K562 (cell line): ENCODE measurements around the gene OGDH. TPM values are rescaled to one million over a fixed set of nuclear protein-coding genes. Genes with fewer than 3 reads are reported as not detected.

Experiments
- DMBX1 ChIP-seq: fragments of 250-450 bp; sonication (Bioruptor Pico); IDR thresholded peaks from 2 replicates; pipeline ENCODE4 v1.8.0; 2022; ENCODE audit warnings: inconsistent platforms, mild to moderate bottlenecking, moderate library complexity, borderline replicate concordance
- E2F3 ChIP-seq: fragments of 250-450 bp; sonication (Bioruptor Pico); IDR thresholded peaks from 2 replicates; pipeline ENCODE4 v1.4.0; 2020; ENCODE audit warnings: mild to moderate bottlenecking
- EGR1 ChIP-seq: fragments of 450-650 bp; conservative IDR thresholded peaks from 2 replicates; pipeline ENCODE4 v1.6.1; 2017; ENCODE audit warnings: mild to moderate bottlenecking
- HDAC8 ChIP-seq: fragments of 450-650 bp; IDR thresholded peaks from 2 replicates; pipeline ENCODE4 v1.6.1; 2016; ENCODE audit warnings: mild to moderate bottlenecking, missing genetic modification characterization, moderate library complexity, missing compliant biosample characterization
- HMG20B ChIP-seq: fragments of 250-450 bp; sonication (Bioruptor Pico); IDR thresholded peaks from 2 replicates; pipeline ENCODE4 v1.5.0; 2021; ENCODE audit warnings: mild to moderate bottlenecking
- HMGXB4 ChIP-seq: sonication (generic); formaldehyde crosslinking; IDR thresholded peaks from 2 replicates; pipeline ENCODE4 v1.8.1; 2023; ENCODE audit warnings: mild to moderate bottlenecking, missing genetic modification reagents
- NCOR1 ChIP-seq: fragments of 450-650 bp; IDR thresholded peaks from 2 replicates; pipeline ENCODE4 v1.6.1; 2016; ENCODE audit warnings: mild to moderate bottlenecking, moderate library complexity
- NKRF ChIP-seq: fragments of 450-650 bp; IDR thresholded peaks from 2 replicates; pipeline ENCODE4 v1.6.1; 2016; ENCODE audit warnings: borderline replicate concordance
- PCBP1 ChIP-seq: fragments of 200-400 bp; formaldehyde crosslinking; IDR thresholded peaks from 2 replicates; pipeline ENCODE4 v1.6.1; 2018; ENCODE audit warnings: mild to moderate bottlenecking, low read depth, low read length; ENCODE audit not compliant: poor library complexity, severe bottlenecking
- PML ChIP-seq: IDR thresholded peaks from 2 replicates; pipeline ENCODE4 v1.6.1; 2012; ENCODE audit warnings: low read length, inconsistent platforms
- SNIP1 ChIP-seq: fragments of 450-650 bp; IDR thresholded peaks from 2 replicates; pipeline ENCODE4 v1.7.1; 2017; ENCODE audit warnings: low read depth, mild to moderate bottlenecking
- THRB ChIP-seq: fragments of 450-650 bp; formaldehyde crosslinking; conservative IDR thresholded peaks from 2 replicates; pipeline ENCODE4 v1.4.0; 2022; ENCODE audit warnings: mild to moderate bottlenecking, missing genetic modification characterization
- ZEB2 ChIP-seq: fragments of 450-650 bp; IDR thresholded peaks from 2 replicates; pipeline ENCODE4 v1.6.1; 2016
- ZKSCAN3 ChIP-seq: fragments of 250-450 bp; sonication (Bioruptor Pico); IDR thresholded peaks from 2 replicates; pipeline ENCODE4 v1.4.0; 2020
- ZMIZ1 ChIP-seq, 2 experiments: fragments of 150-350 bp in 1 of 2; IDR thresholded peaks; 2 replicates each; pipeline ENCODE4 v1.6.1; 2012 to 2016; ENCODE audit warnings: low read depth in 2 of 2, low read length in 2 of 2, mild to moderate bottlenecking in 1 of 2, moderate library complexity in 1 of 2
- polyA plus RNA-seq, 8 experiments: library from polyadenylated mRNA; depleted of rRNA in 4 of 8; stranded (reverse) in 5 of 8; unstranded in 3 of 8; fragments of >200 nt; fragmentation: Nextera tagmentation in 2 of 8; fragmentation: Illumina TruSeq in 1 of 8; extraction: Ambion mirVana in 2 of 8; extraction: Trizol in 1 of 8; gene quantifications; 2 replicates each; pipeline versions ENCODE4 v1.2.1 to v1.2.3, GENCODE V29; 2011 to 2014; ENCODE audit warnings: inconsistent platforms in 1 of 8, missing spikeins in 1 of 8
- total RNA-seq, 7 experiments: library from RNA; depleted of rRNA in 6 of 7; stranded (reverse); fragments of >200 nt in 6 of 7; fragmentation: Illumina TruSeq in 2 of 7; extraction: Trizol in 2 of 7; gene quantifications; 2 replicates each; pipeline versions ENCODE4 v1.2.1 to v1.2.3, GENCODE V29; 2011 to 2021; ENCODE audit warnings: low replicate concordance in 1 of 7
- TF ChIP-seq, protein P1 (sequence below): sonication (generic); formaldehyde crosslinking; IDR thresholded peaks from 2 replicates; pipeline ENCODE4 v1.8.0; 2022; ENCODE audit warnings: mild to moderate bottlenecking, missing genetic modification reagents

OGDH gene
- total and polyA plus RNA-seq, 9 of the 15 experiments (the other 6 are each of a cell fraction or from before 2014, with no cell fraction given) = 3.1 to 80.3 (median 23.5) TPM

DNA sequence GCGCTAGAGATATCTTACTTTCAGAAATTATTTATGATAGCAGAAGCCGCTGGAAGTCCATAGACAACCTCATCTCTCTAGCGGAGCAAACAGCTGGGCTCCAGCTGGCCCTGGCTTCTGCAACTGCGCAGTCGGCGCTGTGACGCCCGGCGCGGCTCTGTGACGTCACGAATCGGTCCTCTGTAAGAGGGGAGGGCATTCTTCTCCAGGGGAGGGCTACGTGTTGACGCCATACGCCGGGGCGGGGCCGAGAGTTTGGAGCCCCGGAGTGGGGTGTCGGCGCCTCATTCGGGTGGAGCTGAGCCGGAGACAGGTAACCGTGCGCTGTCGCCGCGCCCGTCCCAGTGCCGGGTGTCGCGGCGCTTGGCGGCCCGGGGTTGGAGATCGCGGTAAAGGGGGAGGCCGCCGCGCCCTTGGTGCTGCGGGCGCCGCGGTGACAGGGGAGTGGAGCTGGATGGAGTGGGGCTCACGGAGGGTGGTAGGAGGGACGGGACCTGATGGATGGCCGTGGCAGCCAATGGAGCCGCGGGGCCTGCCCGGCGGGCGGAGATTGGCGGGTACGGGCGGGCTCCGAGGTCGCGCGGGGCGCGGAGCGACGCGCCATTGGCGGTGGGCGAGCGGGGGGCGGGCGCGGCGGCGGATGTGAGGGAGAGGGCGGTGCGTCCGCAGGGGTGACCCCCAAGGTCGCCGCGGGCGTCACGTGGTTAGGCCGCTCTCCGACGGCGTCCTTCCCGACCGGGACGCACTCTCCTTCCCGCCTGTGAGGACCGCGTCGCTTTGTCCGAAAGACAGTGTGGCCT, at the start of gene OGDH (continued):
- TF ChIP-seq NCOR1 = no peak
- TF ChIP-seq ZEB2 = no peak
- no peak for TF ChIP-seq SNIP1
- TF ChIP-seq ZKSCAN3 = no peak
- TF ChIP-seq EGR1 = no peak
- peak; percentile 54 for TF ChIP-seq PCBP1
- no peak for TF ChIP-seq HMG20B
- TF ChIP-seq PML = peak; percentile 74; the same call in 1 of the 2 replicates
- peak; percentile 57; the same call in 1 of the 2 replicates for TF ChIP-seq DMBX1 (CRISPR knock-in tag)
- TF ChIP-seq, protein P1, sequence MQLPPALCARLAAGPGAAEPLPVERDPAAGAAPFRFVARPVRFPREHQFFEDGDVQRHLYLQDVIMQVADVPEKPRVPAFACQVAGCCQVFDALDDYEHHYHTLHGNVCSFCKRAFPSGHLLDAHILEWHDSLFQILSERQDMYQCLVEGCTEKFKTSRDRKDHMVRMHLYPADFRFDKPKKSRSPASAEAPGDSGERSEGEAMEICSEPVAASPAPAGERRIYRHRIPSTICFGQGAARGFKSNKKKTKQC = no peak
- 0 out of 2 replicates have a peak, but pooled peaks have one; percentile 20 for TF ChIP-seq HDAC8 (tag)
- TF ChIP-seq HMGXB4 (CRISPR knock-in tag) = no peak
- peak; percentile 89 for TF ChIP-seq THRB (CRISPR knock-in tag)
- 0 out of 4 replicates have a peak, but pooled peaks of 1 of the 2 experiments have one; percentile 40 for TF ChIP-seq ZMIZ1 (IDR thresholded peaks at IDR 0.05; ENCODE audit: low read depth in 2 of 2, low read length in 2 of 2)
- peak; percentile 46; the same call in 1 of the 2 replicates for TF ChIP-seq E2F3
- peak; percentile 99 for TF ChIP-seq NKRF
